HUES64 (cell line): Measurements from ENCODE around the gene GABARAP. TPM values are rescaled to one million over a fixed set of nuclear protein-coding genes. Genes with fewer than 3 reads are reported as not detected.

Source experiments
- H3K27ac ChIP-seq: 2 replicates; pipeline ENCODE4 v1.7.0; 2013; ENCODE audit warnings: low read depth, low read length, inconsistent platforms
- H3K27me3 ChIP-seq: 2 replicates; pipeline ENCODE4 v1.6.1; 2013; ENCODE audit warnings: mild to moderate bottlenecking, low read length; ENCODE audit not compliant: insufficient read depth
- H3K36me3 ChIP-seq: 2 replicates; pipeline ENCODE4 v1.6.1; 2013; ENCODE audit warnings: mild to moderate bottlenecking, low read length; ENCODE audit not compliant: insufficient read depth
- H3K4me1 ChIP-seq: 2 replicates; pipeline ENCODE4 v1.6.1; 2013; ENCODE audit warnings: mild to moderate bottlenecking, low read length, moderate library complexity; ENCODE audit not compliant: insufficient read depth
- H3K4me3 ChIP-seq: 2 replicates; pipeline ENCODE4 v1.5.1; 2013; ENCODE audit warnings: mild to moderate bottlenecking, low read length, moderate library complexity
- H3K9ac ChIP-seq: 2 replicates; pipeline ENCODE4 v1.6.1; 2013; ENCODE audit warnings: mild to moderate bottlenecking, low read depth, low read length
- H3K9me3 ChIP-seq: 2 replicates; pipeline ENCODE4 v1.6.1; 2013; ENCODE audit warnings: low read depth, low read length; ENCODE audit not compliant: insufficient read depth
- WGBS: fragments of 150-250, 120-280 bp; methylation state at CpG from one replicate; pipeline ENCODE4 v1.1.7; 2013; ENCODE audit warnings: missing lambda C conversion rate; 5-methylcytosine and 5-hydroxymethylcytosine counted together
- polyA plus RNA-seq, 2 experiments: library from polyadenylated mRNA; stranded (reverse); fragments of 50-300 nt; gene quantifications; one replicate each; pipeline ENCODE4 v1.2.3, GENCODE V29; 2013

The GABARAP gene
- polyA plus RNA-seq (2013, experiment 1 of 2) = 307 TPM
- 379 TPM for polyA plus RNA-seq (2013, experiment 2 of 2)

- Histone ChIP-seq H3K9me3 (no peaks in the 10 kb centered on the region), H3K27ac (peak within 1 kb of the TSS; percentile 95), H3K4me1 (peaks cover 18% of the 10 kb centered on the region), H3K9ac (peak within 1 kb of the TSS; percentile 88), H3K27me3 (no peaks in the 10 kb centered on the region), H3K4me3 (peak within 1 kb of the TSS; percentile 77), H3K36me3 (peaks cover 41% of the 10 kb centered on the region)
- under 1% methylated on average over 62 of the region's 62 CpGs for WGBS
These were observed at the start of gene GABARAP for GRCh38 chr17:7241783-7242716. Gene GABARAP (minus strand): TSS chr17:7242449. CDS start chr17:7242330, 119 bp downstream.

- Histone ChIP-seq H3K9me3 (no peaks in the 10 kb centered on the region), H3K27me3 (peaks cover 30% of the 10 kb centered on the region), H3K4me3 (no peak overlapping the region), H3K4me1 (0 out of 2 replicates have a peak, but pooled peaks cover 10% of the 10 kb centered on the region), H3K27ac (no peak overlapping the region), H3K36me3 (no peaks in the 10 kb centered on the region; the same call in 1 of the 2 replicates), H3K9ac (no peak overlapping the region)
- 88% methylated on average over 11 of the region's 11 CpGs for WGBS
These were observed 48.4 kb upstream of the GABARAP start for GRCh38 chr17:7290685-7291084.

GRCh38 chr17:7290166-7290565 lies 47.9 kb upstream of the GABARAP start:
- Histone ChIP-seq H3K27ac (no peak overlapping the region), H3K4me3 (no peak overlapping the region), H3K9me3 (no peaks in the 10 kb centered on the region), H3K4me1 (0 out of 2 replicates have a peak, but pooled peaks cover 10% of the 10 kb centered on the region), H3K9ac (no peak overlapping the region), H3K27me3 (peaks cover 25% of the 10 kb centered on the region), H3K36me3 (no peaks in the 10 kb centered on the region; the same call in 1 of the 2 replicates)
- WGBS = 94% methylated on average over 18 of the region's 19 CpGs

- no peak overlapping the region for H3K27ac ChIP-seq
- peaks cover 20% of the 10 kb centered on the region for H3K27me3 ChIP-seq
These were observed 47.2 kb upstream of the GABARAP start for GRCh38 chr17:7289256-7290032.

GRCh38 chr17:7285679-7286078 lies 43.4 kb upstream of the GABARAP start:
- 94% methylated on average over 12 of the region's 12 CpGs for WGBS
- peaks cover 13% of the 10 kb centered on the region for H3K27me3 ChIP-seq
- no peak overlapping the region for H3K9ac ChIP-seq
- no peaks in the 10 kb centered on the region for H3K9me3 ChIP-seq
- peaks cover 3% of the 10 kb centered on the region; the same call in 1 of the 2 replicates for H3K36me3 ChIP-seq
- no peak overlapping the region for H3K27ac ChIP-seq
- no peaks in the 10 kb centered on the region for H3K4me1 ChIP-seq
- H3K4me3 ChIP-seq = no peak overlapping the region

More at GRCh38 chr17:7289256-7290032, 47.2 kb upstream of the GABARAP start:
- Histone ChIP-seq H3K9me3 (no peaks in the 10 kb centered on the region), H3K4me1 (0 out of 2 replicates have a peak, but pooled peaks cover 10% of the 10 kb centered on the region), H3K36me3 (peaks cover 2% of the 10 kb centered on the region; the same call in 1 of the 2 replicates), H3K9ac (no peak overlapping the region), H3K4me3 (no peak overlapping the region)
- WGBS = 77% methylated on average over 18 of the region's 18 CpGs

GRCh38 chr17:7284911-7285310 lies 42.7 kb upstream of the GABARAP start:
- Histone ChIP-seq H3K27ac (no peak overlapping the region), H3K4me3 (no peak overlapping the region), H3K9me3 (no peaks in the 10 kb centered on the region), H3K27me3 (peaks cover 13% of the 10 kb centered on the region), H3K36me3 (peaks cover 3% of the 10 kb centered on the region; the same call in 1 of the 2 replicates), H3K4me1 (peaks cover 4% of the 10 kb centered on the region; the same call in 1 of the 2 replicates), H3K9ac (no peak overlapping the region)
- WGBS = 94% methylated on average over 16 of the region's 16 CpGs

- Histone ChIP-seq H3K36me3 (peaks cover 3% of the 10 kb centered on the region; the same call in 1 of the 2 replicates), H3K9me3 (no peaks in the 10 kb centered on the region), H3K9ac (no peak overlapping the region), H3K27ac (no peak overlapping the region), H3K4me3 (no peak overlapping the region), H3K4me1 (peaks cover 6% of the 10 kb centered on the region; the same call in 1 of the 2 replicates), H3K27me3 (peaks cover 13% of the 10 kb centered on the region)
- 88% methylated on average over 18 of the region's 18 CpGs for WGBS
These were observed 41.4 kb upstream of the GABARAP start for GRCh38 chr17:7283471-7284216.

GRCh38 chr17:7282752-7283321 lies 40.6 kb upstream of the GABARAP start:
- WGBS = 84% methylated on average over 6 of the region's 6 CpGs
- Histone ChIP-seq H3K27me3 (peaks cover 13% of the 10 kb centered on the region), H3K4me1 (peaks cover 6% of the 10 kb centered on the region; the same call in 1 of the 2 replicates), H3K4me3 (peak overlapping the region; percentile 81), H3K9me3 (no peaks in the 10 kb centered on the region), H3K9ac (no peak overlapping the region), H3K36me3 (peaks cover 3% of the 10 kb centered on the region; the same call in 1 of the 2 replicates), H3K27ac (no peak overlapping the region)

GRCh38 chr17:7281953-7282751 lies 39.9 kb upstream of the GABARAP start:
- Histone ChIP-seq H3K4me1 (peaks cover 6% of the 10 kb centered on the region; the same call in 1 of the 2 replicates), H3K9me3 (no peaks in the 10 kb centered on the region), H3K36me3 (peaks cover 3% of the 10 kb centered on the region; the same call in 1 of the 2 replicates), H3K9ac (peak overlapping the region; percentile 70), H3K27ac (no peak overlapping the region; the same call in 1 of the 2 replicates), H3K27me3 (peaks cover 13% of the 10 kb centered on the region), H3K4me3 (peak overlapping the region; percentile 81)
- 3% methylated on average over 43 of the region's 43 CpGs for WGBS
